ENCODE data around the gene RAB11FIP4. TPM values are rescaled to one million over a fixed set of nuclear protein-coding genes. Genes with fewer than 3 reads are reported as not detected.

The RAB11FIP4 gene
- total RNA-seq, 8 experiments from 2014 or later, result 7.0 to 44.2 (median 25.2) TPM

DNA sequence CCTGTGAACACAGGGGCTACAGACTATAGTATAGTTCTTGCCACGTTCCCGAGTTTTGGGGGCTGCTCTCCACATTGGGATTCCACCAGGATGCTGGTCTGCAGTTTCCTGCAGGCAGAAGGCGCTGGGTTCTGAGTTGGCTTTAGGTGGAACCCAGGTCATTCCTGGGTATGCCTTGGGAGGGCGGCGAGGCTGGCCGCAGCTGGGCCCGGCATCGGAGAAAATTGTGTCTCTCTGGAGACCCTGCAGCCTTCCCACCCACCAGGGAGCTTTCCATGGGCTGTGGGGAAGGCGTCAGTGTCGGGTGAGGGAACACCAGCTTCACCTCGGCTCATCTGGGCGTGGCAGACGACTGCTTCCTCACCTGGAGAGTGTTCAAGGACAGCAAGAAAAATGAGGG is 183.6 kb downstream of the RAB11FIP4 start:
- H3K4me1 ChIP-seq (replicated peaks in 1 of 2), result peaks cover 8 to 16% of the 10 kb centered on the region in 2 donors
- in situ Hi-C loops (cut with MboI; ENCODE audit: low pct_unique_long_range_greater_than_20kb in 2 of 9, low sequenced_read_pairs in 9 of 9, unreplicated experiment in 9 of 9), result no loop called here
- no peak overlapping the region for H3K4me3 ChIP-seq
- ATAC-seq (replicated peaks in 6 of 8), result no peak
- WGBS, 10 experiments, result 60 to 100% (median 85%) methylated on average over 1 to 6 of the region's 13 CpGs; no CpG with 5 or more reads in 4 of the 10 experiments
- H3K27ac ChIP-seq, result no peak overlapping the region

DNA sequence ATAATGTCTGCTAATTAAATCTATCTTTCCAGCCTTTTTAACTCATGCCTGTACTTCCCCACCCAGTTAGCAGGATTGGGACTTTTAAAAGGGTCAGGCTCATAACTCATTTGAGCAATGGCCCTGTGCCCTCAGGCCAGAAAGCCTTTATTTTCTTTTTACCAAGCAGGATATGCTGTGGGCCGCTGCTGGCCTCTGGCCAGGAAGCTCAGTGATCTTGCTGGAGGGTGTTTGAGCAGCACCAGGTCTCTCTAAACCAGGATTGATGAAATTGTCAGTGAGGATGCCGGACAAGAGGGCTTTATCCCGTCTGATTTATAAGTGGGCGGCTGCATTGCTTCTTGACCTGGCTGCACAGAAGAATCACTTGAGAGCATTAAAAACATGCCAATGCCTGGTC is 187.8 kb downstream of the RAB11FIP4 start:
- ATAC-seq (replicated peaks in 6 of 8), result peak in 5 of 8 experiments; percentile 34 to 58 (median 41)
- Histone ChIP-seq H3K4me1 (replicated peaks in 1 of 2) (peaks cover 8 to 12% of the 10 kb centered on the region in 2 donors), H3K27ac (no peak overlapping the region), H3K4me3 (no peak overlapping the region)
- WGBS, 10 experiments, result 21 to 60% (median 50%) methylated on average over 1 to 4 of the region's 4 CpGs; no CpG with 5 or more reads in 3 of the 10 experiments
- in situ Hi-C loops (cut with MboI; ENCODE audit: low pct_unique_long_range_greater_than_20kb in 2 of 9, low sequenced_read_pairs in 9 of 9, unreplicated experiment in 9 of 9), result no loop called here

DNA sequence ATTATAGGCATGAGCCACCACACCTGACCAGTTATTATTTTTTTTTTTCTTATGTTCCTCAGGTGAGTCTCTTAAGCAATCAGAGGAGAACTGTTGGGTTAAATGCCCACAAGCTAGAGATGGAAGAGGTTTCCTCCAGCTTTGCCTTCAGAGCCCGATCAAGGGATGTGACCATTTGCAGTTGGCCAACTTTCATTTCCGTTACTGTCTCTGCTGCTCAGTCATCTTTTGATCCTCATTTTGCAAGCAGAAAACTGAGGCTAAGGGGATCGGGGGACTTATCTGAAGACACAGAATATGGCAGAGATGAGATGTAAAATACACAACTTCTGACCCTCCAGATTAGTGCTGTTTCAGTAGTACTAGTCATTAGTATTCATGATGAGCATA is 188.8 kb downstream of the RAB11FIP4 start:
- 32 to 100% (median 90%) methylated on average over 1 to 3 of the region's 3 CpGs; no CpG with 5 or more reads in 3 of the 10 experiments for WGBS, 10 experiments
- Histone ChIP-seq H3K27ac (no peak overlapping the region), H3K4me3 (no peak overlapping the region), H3K4me1 (replicated peaks in 1 of 2) (peaks cover 8 to 12% of the 10 kb centered on the region in 2 donors)
- no peak for ATAC-seq (replicated peaks in 6 of 8)
- in situ Hi-C loops (cut with MboI; ENCODE audit: low pct_unique_long_range_greater_than_20kb in 2 of 9, low sequenced_read_pairs in 9 of 9, unreplicated experiment in 9 of 9), result no loop called here

DNA sequence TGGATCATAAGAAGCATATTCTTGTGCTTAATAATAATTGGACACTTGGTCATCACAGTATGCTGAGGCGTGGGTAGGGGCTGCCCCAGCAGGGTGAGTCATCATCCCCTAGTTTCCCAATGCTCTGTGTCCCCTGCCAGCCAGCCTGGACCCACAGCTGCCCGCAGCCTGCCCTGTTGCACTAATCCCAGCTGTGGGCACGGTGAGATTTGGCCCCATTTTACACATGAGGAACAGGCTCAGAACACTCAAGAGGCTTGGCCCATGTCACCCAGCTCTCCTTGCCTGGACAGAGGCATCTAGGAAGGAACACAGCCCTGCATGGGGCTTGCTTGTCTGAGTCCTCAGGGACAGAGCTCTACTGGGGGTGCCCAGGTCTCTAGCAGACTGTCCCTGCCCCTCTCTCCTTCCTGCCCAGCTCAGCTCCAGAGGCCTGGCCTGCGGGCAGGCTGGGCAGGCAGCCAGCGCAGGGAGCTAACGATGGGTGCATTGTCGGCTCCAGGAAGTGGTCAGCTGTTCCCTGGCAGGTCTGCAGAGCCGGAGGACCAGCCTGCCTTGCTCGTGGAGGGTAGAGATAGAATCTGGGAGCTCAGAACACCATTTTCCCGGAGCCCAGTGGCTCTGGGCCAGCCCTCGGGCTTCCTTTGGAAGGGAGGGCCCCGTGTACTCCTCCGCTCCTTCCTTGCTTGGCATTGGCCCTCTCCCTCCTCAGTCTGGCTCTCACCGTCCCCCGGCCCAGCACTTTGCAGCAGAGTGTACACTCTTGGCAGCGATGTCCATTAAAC is 189.4 kb downstream of the RAB11FIP4 start:
- Histone ChIP-seq H3K4me3 (no peak overlapping the region), H3K4me1 (replicated peaks in 1 of 2) (peaks cover 8 to 12% of the 10 kb centered on the region in 2 donors), H3K27ac (no peak overlapping the region)
- 0 to 100% (median 41%) methylated on average over 1 to 9 of the region's 16 CpGs; no CpG with 5 or more reads in 4 of the 10 experiments for WGBS, 10 experiments
- ATAC-seq (replicated peaks in 6 of 8), result peak in 6 of 8 experiments; percentile 44 to 86 (median 72)
- in situ Hi-C loops (cut with MboI; ENCODE audit: low pct_unique_long_range_greater_than_20kb in 2 of 9, low sequenced_read_pairs in 9 of 9, unreplicated experiment in 9 of 9), result no loop called here

DNA sequence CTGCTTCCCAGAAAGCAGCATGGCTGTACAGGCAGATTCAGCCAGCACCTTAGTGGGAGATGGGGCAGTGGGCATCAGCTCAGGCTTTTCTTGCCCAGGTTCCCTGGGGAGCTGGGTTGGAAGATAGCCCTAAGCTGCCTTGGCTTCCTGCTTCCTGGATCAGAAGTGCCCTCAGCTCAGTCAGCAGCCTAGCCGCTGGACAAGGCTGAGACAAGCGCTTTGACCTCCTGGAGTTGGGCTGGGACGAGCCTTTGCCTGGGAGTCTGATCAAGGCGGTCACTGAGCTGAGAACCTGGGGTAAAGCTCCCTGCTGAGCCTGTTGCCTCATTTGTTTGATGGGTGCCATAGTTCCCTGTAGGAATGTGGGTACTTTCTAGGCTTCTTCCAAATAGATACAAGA is 190.0 kb downstream of the RAB11FIP4 start:
- 80 to 100% (median 100%) methylated on average over 1 of the region's 4 CpGs; no CpG with 5 or more reads in 7 of the 10 experiments for WGBS, 10 experiments
- ATAC-seq (replicated peaks in 6 of 8), result peak in 2 of 8 experiments; percentile 2 to 49
- no peak overlapping the region for H3K4me3 ChIP-seq
- H3K27ac ChIP-seq, result no peak overlapping the region
- peaks cover 8 to 12% of the 10 kb centered on the region in 2 donors for H3K4me1 ChIP-seq (replicated peaks in 1 of 2)
- in situ Hi-C loops (cut with MboI; ENCODE audit: low pct_unique_long_range_greater_than_20kb in 2 of 9, low sequenced_read_pairs in 9 of 9, unreplicated experiment in 9 of 9), result no loop called here

DNA sequence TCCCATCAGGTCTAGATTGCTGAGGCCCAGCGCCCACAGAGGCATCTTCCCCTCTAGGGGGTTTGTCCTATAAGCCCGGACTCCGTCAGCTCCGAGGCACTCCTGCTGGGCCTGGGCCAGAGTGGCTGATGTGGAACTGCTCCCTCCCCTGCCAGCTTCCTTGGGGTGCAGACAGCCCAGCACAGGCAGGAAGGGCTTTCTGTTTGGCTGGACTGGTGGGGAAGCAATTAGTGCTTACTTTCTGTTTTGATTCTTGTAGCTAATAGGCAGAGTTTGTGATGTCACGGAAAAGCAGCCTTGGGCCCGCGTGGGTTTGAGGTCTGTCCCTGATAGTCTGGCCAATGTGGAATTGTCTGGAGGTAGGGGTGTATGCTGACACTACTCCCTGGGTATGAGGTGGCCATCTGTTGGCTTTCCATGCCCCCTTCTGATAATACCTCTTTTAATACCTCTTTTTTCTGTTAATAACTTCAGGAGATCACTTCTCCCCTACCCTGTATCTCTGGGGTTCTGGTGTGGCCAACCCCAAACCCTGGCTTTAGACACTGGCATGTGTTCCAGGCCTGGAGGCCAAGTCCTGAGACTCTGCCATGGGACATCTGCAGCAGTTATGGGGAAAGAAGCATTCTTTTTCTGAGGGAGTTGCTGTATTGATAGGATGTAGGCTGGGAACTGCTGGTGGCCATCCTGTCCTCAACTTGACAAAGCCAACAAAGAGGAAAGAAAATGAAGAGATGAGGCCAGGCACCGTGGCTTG is 190.9 kb downstream of the RAB11FIP4 start:
- Histone ChIP-seq H3K4me1 (replicated peaks in 1 of 2) (peaks cover 8 to 12% of the 10 kb centered on the region in 2 donors), H3K4me3 (no peak overlapping the region), H3K27ac (no peak overlapping the region)
- 42 to 100% (median 92%) methylated on average over 2 to 5 of the region's 8 CpGs; no CpG with 5 or more reads in 3 of the 10 experiments for WGBS, 10 experiments
- no peak for ATAC-seq (replicated peaks in 6 of 8)
- in situ Hi-C loops (cut with MboI; ENCODE audit: low pct_unique_long_range_greater_than_20kb in 2 of 9, low sequenced_read_pairs in 9 of 9, unreplicated experiment in 9 of 9), result no loop called here

DNA sequence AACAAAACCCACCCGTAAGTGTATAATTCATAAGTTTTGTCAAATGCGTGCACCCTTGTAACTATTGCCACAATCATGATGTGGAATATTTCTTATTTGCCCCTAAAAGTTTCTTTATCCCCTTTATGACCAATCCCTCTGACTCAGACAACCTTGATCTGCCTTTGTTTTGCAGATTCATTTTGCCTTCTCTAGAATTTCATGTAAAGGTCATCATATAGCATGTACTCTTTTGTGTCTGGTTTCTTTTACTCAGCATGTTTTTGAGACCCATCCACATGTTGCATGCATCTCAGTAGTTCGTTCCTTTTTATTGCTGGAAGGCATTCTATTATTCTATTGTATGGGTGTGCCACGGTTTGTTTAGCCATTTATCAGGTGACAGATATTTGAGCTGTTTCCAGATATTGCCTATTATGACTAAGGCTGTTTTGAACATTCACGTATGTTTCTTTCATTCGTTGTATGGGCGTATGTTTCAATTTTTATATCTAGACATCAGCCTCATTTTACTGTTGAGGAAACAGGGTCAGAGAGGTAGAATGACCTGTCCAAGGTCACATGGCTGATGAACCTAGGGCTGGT is 192.4 kb downstream of the RAB11FIP4 start:
- Histone ChIP-seq H3K4me3 (no peak overlapping the region), H3K27ac (no peak overlapping the region), H3K4me1 (replicated peaks in 1 of 2) (peaks cover 7 to 10% of the 10 kb centered on the region in 2 donors)
- ATAC-seq (replicated peaks in 6 of 8), result peak in 2 of 8 experiments; percentile 13 to 46
- in situ Hi-C loops (cut with MboI; ENCODE audit: low pct_unique_long_range_greater_than_20kb in 2 of 9, low sequenced_read_pairs in 9 of 9, unreplicated experiment in 9 of 9), result no loop called here
- 49 to 100% (median 87%) methylated on average over 2 to 7 of the region's 7 CpGs for WGBS, 10 experiments

DNA sequence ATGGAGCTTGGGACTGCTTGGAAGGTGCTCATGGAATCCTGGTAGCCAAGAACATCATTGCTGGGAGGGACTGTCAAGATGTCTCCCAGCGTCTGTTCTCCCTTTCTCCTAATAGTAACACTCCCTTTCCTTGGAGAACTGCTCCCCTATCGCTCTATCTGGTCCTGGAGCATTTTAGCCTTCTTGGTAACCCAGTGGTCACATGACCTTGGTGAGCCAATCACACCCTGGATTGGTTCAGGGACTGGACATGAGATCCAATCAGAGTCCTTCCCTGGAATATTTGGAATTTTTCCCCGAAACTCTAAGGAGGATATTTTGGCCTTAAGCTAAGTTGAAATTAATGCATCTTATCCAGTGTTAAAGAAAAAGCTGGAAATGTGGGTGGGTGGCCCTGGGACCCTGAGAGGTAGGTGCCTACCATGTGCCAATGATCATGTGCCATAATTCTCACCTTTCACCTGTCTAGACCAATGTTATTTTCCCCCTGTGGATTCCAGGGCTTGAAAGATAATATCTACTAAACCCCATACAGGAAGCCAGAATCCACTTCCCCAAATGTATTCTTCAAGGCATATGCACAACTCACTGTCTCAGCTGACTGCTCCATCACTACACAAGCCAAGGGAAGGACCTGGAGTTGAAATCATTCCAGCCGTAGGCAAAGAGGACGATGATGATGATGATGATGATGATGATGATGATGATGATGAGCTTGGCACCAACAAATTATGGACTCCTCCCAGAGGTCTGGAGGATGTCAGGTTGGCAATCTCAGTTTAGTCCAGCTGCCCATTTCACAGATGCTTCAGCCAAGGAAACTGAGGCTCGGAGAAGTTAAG is 193.2 kb downstream of the RAB11FIP4 start:
- WGBS, 10 experiments, result 85 to 100% (median 97%) methylated on average over 1 to 5 of the region's 6 CpGs; no CpG with 5 or more reads in 6 of the 10 experiments
- Histone ChIP-seq H3K27ac (no peak overlapping the region), H3K4me1 (replicated peaks in 1 of 2) (peaks cover 0 to 2% of the 10 kb centered on the region in 2 donors), H3K4me3 (no peak overlapping the region)
- in situ Hi-C loops (cut with MboI; ENCODE audit: low pct_unique_long_range_greater_than_20kb in 2 of 9, low sequenced_read_pairs in 9 of 9, unreplicated experiment in 9 of 9), result no loop called here
- no peak for ATAC-seq (replicated peaks in 6 of 8)

DNA sequence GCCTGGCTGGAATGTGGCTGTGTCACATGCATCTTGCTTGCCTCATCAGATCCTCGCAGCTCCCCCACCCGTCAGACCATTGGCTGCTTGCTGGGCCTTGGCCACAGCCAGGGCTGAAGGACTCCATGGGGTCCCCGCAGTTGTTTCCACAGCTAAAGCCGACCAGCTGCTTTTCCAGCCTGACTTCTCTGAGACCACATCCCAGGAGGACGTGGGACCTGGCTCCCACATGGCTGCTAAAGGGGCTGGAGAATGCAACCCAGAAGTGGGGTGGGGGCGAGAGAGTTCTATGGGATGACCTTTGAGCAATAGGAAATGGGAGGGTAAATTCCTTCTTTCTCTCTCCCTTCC is 193.8 kb downstream of the RAB11FIP4 start:
- in situ Hi-C loops (cut with MboI; ENCODE audit: low pct_unique_long_range_greater_than_20kb in 2 of 9, low sequenced_read_pairs in 9 of 9, unreplicated experiment in 9 of 9), result no loop called here
- WGBS, 10 experiments, result 60 to 100% (median 100%) methylated on average over 1 to 5 of the region's 6 CpGs; no CpG with 5 or more reads in 5 of the 10 experiments
- no peak overlapping the region for H3K27ac ChIP-seq
- no peak for ATAC-seq (replicated peaks in 6 of 8)
- no peaks in the 10 kb centered on the region for H3K4me1 ChIP-seq (replicated peaks in 1 of 2)
- no peak overlapping the region for H3K4me3 ChIP-seq

DNA sequence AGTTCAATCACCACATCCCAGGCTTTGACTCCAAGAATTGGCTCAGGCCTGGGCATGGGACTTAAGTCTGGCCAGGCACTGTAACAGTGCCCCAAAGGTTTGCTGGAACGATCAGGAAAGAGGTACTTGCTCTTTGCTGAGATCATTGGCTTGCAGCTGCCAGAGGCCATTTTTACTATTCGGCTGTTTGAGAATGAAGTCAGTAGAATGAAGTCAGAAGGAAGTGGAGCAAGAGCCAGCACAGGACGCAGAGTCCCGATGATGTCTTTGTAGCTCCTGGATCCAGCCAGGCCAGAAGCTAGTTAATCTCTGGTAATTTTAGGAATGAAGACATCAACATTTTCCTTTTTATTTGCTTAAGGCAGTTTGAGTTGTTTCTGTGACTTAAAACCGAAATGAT is 195.5 kb downstream of the RAB11FIP4 start:
- 29 to 92% (median 71%) methylated on average over 1 to 5 of the region's 5 CpGs; no CpG with 5 or more reads in 2 of the 10 experiments for WGBS, 10 experiments

DNA sequence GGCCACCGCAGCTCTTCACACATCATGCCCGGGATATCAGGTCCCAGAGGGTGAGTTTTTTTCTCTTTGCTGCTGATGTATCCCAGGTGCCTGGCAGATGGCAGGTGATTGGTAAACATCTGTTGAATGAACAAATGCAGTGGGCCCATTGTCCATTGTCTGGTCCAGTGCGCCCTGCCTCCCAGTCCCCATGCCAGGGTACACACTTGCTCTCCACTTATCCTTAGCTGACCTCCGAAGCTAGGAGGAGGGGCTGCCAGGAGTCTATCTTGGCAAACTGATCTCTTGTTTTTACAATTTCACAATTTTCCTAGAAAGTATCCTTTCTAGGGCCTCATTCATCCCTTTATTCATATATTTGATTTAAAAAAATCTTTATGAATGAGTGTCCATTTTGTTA is 196.0 kb downstream of the RAB11FIP4 start:
- H3K4me3 ChIP-seq, result no peak overlapping the region
- no peaks in the 10 kb centered on the region for H3K4me1 ChIP-seq (replicated peaks in 1 of 2)
- in situ Hi-C loops (cut with MboI; ENCODE audit: low pct_unique_long_range_greater_than_20kb in 2 of 9, low sequenced_read_pairs in 9 of 9, unreplicated experiment in 9 of 9), result no loop called here
- 58 to 100% (median 97%) methylated on average over 1 to 3 of the region's 4 CpGs; no CpG with 5 or more reads in 4 of the 10 experiments for WGBS, 10 experiments
- no peak overlapping the region for H3K27ac ChIP-seq
- ATAC-seq (replicated peaks in 6 of 8), result no peak

More for the DNA sequence above, 195.5 kb downstream of the RAB11FIP4 start:
- no peak overlapping the region for H3K27ac ChIP-seq
- no peaks in the 10 kb centered on the region for H3K4me1 ChIP-seq (replicated peaks in 1 of 2)
- in situ Hi-C loops (cut with MboI; ENCODE audit: low pct_unique_long_range_greater_than_20kb in 2 of 9, low sequenced_read_pairs in 9 of 9, unreplicated experiment in 9 of 9), result no loop called here
- no peak overlapping the region for H3K4me3 ChIP-seq
- ATAC-seq (replicated peaks in 6 of 8), result no peak
